ENCODE data around the gene PLAAT2.
"Not testable (repeated sequence)": the region's sequence is repeated elsewhere in the genome, so short reads cannot be mapped to it uniquely, and the experiment has no call there.

Gene PLAAT2

DNA sequence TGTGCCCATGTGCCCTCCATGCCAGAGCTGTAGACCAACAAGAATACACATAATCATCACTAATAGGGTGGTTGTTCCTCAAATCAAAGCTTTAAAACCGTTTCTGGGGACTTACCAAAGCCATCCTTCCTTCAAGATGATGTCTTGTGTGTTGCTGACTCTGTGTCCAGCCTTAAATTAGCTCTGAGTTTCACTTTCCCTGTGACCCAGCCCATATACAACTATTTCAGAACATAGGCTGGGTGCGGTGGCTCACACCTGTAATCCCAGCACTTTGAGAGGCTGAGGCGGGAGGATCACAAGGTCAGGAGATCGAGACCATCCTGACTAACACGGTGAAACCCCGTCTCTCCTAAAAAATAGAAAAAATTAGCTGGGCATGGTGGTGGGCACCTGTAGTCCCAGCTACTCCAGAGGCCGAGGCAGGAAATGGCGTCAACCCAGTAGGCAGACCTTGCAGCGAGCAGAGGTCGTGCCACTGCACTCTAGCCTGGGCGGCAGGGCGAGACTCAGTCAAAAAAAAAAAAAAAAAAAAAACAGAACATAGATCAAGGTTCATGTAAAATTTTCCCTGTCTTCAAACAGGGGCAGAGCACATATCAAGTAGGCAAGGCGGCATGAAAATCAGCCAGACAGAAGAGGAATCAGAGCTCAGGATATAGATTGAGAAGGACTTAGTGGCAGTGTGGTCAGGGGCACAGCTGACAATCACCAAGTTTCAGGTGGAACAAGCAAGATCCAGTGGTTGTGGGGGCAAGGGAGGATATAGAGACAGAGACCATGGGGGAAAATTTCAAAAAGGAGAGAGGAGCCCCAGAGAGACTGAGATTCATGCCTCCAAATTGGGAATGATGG is at the start of gene PLAAT2:
Gene PLAAT2, minus strand, starts transcription at position 179 of the 855 bp plus-strand sequence. Its CDS starts 55 bp downstream, at position 124.
- DNase-seq (ENCODE audit: low read depth in 2 of 2): no peak

DNA sequence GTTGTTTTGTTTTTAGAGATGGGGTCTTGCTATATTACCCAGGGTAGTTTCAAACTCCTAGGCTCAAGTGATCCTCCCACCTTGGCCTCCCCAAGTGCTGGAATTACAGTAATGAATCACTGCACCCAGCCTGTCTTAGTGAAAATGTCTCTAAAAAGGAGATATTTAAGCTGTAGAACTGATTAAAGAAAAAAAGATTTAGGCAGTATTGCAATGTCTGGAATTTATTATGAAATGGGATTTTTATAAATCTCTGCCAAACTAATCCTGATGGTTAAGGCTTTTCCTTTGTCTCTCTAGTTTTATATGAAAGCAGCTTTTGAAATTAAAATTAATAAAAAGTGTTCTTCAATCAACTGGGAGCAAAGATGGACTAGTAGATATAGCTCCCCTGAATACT is 49.0 kb upstream of the PLAAT2 start:
- no peak for DNase-seq (ENCODE audit: low read depth in 2 of 2)

DNA sequence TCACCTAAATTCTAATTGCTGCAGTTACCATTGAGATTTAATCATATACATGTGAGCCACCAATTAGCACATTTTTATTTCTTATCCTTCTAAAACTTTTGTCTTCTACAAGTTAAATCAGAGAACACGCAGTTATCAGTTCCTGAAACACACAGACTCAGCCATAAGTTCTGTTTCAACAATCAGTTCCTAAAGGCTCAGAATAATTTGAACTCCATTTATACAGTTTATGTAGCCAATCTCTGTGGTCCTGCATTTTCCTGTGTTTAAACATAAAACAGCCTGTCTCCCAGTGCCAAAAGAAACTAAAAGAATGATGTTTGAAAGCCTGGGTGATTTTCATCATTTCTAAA is 48.2 kb upstream of the PLAAT2 start:
- no peak for DNase-seq (ENCODE audit: low read depth in 2 of 2)

DNA sequence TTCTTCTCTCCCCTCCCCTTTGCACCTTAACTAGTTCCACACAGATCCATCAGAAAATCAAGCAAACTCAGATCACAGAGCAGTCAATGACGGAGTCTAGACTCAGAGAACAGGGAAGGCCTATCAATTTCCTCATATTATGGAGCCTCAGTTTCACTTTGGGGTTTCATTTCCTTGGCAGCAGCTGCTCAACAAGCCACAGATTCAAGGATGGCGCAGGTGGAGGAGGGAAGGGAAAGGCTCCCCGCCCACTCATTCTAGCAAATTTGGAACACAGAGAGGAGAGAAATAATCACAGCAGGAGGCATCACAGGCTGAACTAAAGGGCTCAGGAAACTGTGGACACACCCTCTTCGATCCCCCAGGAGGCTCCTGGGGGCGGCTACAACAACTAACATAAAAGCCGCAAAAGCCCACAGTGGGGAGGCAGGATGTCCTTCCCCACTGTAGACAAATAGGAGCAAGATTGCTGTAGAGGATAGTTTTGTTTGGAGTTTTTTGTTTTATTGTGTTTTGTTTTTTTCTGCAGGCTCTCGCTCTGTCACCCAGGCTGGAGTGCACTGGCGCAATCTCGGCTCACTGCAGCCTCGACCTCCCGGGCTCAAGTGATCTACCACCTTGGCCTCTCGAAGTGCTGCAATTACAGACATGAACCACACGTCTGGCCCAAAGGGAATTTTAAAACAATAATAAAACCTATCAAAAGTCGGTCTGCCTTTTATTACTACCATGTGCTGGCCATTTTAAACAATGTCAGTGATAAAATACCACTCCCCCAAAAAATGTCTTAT is 47.6 kb upstream of the PLAAT2 start:
- DNase-seq (ENCODE audit: low read depth in 2 of 2): no peak

DNA sequence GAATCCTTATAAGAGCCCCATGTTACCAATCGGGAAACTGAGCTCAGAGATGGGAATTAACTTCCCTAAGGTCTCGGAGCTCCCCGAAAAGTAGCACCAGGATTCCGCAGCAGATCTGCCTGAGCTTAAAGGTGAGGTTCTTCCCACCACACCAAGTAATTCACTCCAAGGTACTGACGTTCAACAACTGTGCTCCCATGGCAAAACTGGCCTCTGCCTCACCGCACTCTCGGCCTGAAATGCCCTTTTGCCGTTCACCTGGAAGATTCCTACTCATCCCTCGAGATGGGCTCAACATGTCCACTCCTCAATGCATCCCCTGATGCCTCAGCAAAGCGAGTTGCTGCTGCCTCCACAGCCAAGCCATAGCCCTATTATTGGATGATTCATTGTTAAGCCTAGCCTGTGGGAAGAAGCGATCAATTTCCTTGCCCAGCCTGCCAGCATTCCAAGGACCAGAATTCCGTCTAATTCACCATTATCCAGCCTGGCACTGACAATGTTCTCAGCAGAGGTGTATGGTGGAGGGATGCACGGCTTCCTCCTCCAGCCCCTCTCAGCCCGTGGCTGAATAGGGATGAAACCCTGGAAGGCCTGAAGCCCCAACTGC is 46.9 kb upstream of the PLAAT2 start:
- no peak for DNase-seq (ENCODE audit: low read depth in 2 of 2)

DNA sequence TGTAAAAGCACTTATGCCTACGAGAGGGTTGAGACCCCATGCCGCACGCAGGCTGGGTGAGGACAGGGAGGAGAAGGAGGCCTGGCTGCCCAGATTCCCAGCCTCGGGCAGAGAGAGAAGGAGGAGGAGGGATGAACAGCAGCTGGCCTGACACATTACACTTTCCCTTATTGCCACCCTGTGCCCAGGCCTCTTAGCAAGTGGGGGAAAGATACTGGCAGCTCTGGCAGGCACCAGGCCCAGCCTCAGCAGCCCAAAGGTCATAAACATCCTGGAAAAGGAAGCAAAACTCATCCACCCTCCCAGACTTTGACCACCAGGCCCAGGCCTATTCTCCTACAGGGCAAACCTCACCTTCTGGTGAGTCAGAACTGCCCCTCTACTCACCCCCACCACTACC is 46.4 kb upstream of the PLAAT2 start:
- DNase-seq (ENCODE audit: low read depth in 2 of 2): no peak

DNA sequence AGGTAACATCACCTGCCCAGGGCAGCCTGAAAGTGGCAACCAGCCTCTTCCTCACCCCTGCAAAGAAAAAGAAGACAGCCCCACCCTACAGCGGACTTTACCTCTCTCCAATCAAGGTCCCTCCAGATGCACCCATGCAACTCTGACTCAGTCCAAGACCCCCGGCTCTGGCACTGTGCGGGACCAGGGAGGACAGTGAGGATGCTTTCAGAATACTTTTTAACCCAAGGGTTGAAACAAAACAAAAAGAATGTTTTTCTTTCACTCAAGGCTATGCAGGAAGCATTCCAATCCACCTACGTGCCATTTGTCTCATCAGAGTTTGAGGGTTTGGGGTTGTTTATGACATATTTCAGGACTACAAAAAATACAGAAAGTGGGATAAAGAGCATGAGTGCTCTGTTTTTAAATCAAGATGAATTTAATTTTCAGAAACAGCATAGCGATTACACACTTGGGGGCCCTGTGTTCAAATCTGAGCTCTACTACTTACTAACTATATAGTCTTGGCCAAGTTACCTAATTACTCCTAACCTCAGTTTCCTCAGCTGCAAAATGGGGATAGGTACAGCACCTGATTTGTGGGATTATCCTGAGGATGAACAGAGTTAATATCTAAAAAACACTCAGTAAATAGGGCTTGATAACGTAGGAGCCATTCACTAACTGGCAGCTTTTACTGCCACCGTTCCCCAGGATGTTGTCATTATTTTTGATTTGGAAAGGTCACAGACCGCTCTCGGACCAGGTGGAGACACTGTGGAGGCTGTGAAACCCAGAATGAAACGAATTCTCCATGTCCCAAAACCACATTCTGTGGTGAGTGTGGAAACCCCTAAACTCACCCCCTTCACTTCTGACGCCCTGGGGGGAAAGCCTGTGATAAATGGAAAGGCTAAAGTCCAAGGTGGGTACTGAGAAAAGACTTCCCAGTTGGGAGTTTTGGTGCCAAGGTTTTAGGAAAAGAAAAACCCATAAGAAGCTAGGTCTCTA is 45.5 kb upstream of the PLAAT2 start:
- no peak for DNase-seq (ENCODE audit: low read depth in 2 of 2)

DNA sequence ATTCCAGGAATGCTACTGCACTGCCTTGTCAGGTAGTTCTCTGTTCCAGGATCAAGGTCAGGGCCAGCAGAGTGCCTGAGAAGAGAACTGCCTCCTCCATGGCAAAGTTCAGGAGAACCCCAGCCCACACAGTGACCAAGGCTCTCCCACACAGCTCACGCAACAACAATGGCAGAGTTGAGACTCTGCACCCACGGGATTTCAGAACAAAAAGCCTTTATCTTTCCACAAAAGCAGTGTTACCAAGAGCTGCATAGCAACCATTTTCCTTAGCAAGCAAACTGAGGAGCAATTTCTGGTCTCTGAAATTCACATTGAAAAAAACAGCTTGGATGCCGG is 40.0 kb upstream of the PLAAT2 start:
- DNase-seq (ENCODE audit: low read depth in 2 of 2): no peak

DNA sequence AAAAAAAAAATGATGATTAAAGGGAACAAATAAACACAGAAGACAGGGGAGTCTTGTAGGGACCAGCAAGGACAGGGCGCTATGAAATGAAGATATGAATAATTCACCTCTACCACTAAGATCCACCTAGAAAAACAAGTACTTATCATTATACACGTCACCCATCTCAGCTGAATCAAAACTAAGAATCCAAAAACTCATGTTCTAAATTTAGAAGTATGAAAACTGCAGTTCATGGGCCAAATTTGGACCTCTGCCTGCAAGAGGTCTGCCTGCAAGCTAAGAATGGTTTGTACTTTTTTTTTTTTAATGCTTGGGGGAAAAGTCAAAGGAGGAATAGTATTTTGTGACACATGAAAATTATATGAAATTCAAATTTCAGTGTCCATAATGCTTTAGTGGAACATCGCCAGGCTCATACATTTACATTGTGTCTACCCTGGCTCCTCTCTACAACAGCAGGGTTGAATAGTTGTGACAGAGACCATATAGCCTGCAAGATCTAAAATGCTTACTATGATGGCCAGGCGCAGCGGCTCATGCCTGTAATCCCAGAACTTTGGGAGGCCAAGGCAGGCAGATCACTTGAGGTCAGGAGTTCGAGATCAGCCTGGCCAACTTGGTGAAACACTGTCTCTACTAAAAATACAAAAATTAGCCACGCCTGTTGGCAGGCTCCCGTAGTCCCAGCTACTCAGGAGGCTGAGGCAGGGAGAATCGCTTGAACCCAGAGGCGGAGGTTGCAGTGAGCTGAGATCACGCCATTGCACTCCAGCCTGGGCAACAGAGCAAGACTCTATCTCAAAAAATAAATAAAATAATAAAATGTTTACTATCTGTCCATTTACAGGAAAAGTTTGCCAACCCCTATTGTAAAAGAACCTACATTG is 39.4 kb upstream of the PLAAT2 start:
- not testable (repeated sequence) for DNase-seq (ENCODE audit: low read depth in 2 of 2)

DNA sequence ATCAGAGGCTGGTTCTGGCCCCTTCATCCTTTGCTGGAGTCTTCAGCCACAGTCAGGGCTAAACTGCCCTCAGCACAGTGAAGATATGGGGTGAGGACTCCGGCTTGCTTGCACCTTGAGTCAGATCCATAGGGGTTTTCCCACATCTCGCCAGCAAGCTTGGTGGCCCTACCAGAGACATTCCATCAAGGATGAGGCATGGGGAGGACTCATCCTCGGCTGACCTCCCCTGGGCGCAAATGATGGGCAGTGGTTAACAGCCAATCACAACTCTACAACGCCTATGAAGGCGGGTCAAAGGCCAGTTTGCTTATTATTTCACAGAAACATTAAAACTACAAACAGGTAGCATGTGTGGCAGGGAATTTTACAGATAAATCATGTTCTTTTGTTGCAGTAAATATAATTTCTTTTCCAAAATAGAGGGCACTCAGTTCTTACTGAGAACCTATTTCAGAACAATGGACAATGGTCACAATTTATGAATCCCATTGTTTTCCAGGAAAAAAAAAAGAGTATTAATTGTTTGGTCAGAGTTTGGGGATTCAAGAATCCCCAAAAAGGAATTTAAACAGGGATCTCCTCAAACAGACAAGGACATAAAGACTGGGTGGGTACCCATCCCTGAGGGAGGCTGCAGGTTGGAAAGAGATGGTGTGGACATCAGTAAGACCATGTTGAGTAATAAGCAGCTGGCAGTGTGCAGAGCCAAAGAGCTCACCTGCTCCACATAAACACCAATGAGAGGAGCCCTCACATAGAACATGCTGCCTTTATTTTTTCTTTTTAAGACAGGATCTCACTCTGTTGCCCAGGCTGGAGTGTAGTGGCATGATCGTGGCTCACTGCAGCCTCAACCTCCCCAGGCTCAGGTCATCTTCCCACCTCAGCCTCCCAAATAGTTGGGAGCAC is 36.3 kb upstream of the PLAAT2 start:
- DNase-seq (ENCODE audit: low read depth in 2 of 2): no peak

DNA sequence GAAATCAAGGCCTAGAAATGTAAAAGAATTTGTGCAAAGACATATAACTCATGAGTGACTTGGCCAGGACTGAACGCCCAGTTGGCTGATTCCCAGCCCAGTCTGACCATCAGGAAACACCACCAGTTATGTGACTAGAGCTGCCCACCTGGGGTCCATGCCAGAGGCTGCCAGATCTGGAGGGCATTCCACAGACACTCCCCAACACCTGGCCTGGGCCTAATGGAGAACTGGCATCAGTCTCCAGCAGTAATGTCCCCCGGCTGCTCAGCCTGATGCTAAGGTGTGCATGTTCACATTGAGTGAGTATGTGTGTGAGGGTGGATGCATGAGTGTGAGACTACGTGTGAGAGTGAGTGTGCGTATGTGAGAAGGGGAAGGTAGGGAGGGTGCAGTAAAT is 35.4 kb upstream of the PLAAT2 start:
- no peak for DNase-seq (ENCODE audit: low read depth in 2 of 2)

DNA sequence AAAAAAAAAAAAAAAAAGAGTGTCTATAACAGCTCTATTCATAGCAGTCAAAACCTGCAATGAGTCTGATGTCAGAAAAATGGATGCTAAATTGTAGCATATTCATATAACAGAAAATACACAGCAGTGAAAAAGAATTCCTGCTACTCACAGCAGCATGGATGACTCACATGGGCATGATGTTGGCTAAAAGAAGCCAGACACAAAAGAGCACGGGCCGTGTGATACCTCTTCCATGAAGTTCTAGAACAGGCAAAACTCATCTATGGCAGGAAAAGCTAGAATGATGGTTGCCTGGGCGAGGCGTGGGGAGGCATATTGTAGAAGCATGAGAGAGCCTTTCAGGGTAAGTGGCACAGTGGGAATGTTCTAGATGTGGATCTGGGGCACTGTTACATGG is 32.1 kb upstream of the PLAAT2 start:
- DNase-seq (ENCODE audit: low read depth in 2 of 2): no peak

DNA sequence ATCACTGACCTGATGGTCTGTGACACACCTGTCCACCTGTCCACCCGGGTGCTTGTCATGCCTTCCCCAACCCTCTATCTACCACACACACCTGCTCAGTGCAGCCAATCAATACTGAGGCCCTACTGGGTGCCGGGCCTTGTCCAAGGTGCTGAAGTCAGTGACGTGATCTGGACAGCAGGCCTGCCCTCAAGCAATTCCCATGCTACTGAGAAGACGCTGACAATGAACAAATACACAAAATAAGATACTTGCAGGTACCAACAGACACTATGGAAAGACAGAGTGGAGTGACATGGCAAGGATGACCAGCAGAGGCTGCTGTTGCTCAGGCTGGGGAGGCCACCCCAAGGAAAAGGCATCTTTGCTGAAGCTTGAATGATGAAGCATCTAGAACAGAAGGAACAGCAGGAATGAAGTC is 29.8 kb upstream of the PLAAT2 start:
- no peak for DNase-seq (ENCODE audit: low read depth in 2 of 2)

DNA sequence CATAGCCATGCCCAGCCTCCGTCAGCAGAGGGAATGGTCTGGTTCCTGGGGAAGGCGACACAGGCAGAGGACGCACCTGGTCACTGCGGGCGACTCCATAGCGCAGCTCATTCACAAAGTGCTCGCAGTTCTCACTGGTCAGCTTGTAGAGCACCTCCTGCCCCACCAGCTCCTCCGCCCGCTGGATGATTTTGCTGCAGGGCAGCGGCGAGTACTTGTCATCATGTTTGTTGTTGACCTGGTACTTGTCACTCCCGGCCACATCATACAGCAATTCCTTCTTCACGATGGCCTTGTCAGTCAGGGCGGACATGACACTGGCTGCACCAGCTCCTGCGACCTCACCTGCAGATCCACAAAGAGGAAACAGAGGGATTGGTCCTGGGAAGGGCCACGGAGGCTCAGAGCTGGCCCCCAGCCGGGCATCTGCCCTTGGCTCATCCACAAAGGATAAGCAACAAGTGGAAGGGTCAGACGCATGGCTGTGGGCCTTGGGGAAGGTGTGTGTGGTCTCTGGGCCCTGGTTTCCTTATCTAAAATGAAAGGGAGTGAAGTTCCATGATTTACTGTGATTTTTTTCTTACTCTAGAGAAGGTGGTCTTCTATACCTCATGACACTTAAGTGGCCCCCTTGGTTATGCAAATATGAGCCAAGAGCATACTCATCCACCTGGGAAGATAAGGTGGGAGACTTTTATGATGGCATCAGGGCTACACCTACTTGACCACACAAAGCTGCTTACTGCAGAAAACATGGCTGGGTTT is 27.0 kb upstream of the PLAAT2 start:
- no peak for DNase-seq (ENCODE audit: low read depth in 2 of 2)

DNA sequence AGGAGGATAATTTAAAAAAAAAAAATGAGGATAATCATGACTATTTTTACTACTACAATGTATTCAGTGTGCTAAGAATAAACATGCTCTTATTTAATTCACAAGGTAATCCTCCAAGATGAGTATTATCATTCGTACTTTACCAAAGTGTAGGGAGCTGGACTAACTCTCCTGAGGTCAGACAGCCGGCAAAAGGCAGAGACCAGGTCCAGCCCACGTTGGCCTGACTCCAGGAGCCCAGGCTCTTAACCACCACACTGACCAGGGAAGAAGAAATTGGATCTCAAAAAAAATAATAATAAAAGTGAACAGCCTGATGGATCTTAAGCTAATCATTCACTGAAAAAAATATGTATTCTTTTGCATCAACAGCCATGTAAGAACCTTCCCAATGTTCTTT is 25.8 kb upstream of the PLAAT2 start:
- no peak for DNase-seq (ENCODE audit: low read depth in 2 of 2)

DNA sequence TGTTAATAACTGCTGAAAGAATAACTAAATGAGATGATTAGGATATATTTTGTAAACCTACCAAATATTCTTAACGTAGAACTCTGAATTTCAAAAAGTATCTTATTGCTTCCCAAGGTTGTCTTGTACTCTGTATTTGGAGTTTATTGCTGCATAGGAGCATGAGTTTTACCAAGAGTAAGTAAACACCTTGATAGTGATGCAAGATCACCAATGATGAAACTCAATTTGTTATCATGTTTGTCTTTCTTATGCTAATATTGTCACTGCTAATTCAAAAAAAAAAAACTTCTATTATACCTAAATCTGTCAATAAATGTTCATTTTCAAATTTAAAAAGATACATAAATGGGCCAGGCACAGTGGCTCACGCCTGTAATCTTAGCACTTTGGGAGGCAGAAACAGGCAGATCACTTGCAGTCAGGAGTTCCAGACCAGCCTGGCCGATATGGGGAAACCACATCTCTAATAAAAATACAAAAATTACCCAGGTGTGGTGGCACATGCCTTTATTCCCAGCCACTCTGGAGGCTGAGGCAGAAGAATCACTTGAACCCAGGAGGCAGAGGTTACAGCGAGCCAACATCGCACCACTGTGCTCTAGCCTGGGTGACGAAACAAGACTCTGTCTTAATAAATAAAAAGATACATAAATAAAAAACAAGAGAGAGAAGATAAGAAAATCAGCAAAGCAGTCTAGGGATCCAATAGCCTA is 23.4 kb upstream of the PLAAT2 start:
- no peak for DNase-seq (ENCODE audit: low read depth in 2 of 2)

DNA sequence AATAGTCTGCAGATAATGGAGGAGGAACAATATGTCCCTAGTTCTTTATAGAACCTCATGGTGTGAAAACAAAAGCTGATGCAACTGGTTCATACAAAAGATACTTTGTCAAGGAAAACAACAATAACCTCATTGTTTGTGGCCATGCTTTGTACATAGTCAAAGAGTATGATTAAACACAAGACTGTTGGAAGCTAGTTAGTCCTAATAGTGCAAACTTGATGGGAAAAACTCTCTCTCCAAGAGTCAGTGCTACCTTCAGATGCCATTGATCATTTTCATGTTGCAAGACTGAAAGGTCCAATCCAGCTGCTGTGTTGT is 20.1 kb upstream of the PLAAT2 start:
- DNase-seq (ENCODE audit: low read depth in 2 of 2): no peak

DNA sequence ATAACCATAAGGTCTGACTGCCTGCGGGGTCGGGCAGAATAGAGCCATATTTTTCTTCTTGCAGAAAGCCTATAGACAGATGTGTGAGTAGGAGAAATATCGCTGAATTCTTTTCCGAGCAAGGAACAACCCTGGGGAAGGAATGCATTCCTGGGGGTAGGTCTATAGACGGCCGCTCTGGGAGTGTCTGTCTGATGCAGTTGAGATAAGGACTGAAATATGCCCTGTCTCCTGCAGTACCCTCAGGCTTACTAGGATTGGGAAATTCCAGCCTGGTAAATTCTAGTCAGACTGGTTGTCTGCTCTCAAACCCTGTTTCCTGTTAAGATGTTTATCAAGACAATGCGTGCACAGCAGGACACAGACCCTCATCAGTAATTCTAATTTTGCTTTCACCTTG is 18.0 kb upstream of the PLAAT2 start:
- DNase-seq (ENCODE audit: low read depth in 2 of 2): not testable (repeated sequence)
